Testis (tissue), 3 donors: ENCODE data around the gene SMCP. TPM values are rescaled to one million over a fixed set of nuclear protein-coding genes. Genes with fewer than 3 reads are reported as not detected.

Source experiments
- DNase-seq: peaks from one replicate; pipeline ENCODE4 v3.0.0-alpha.2; 2019
- H3K27ac ChIP-seq, 2 donors: fragments of 200-600 bp; sonication (generic); one replicate each; pipeline ENCODE4 v1.5.1; 2019
- H3K27me3 ChIP-seq: fragments of 200-600 bp; sonication (generic); one replicate; pipeline ENCODE4 v1.5.1; 2019
- H3K36me3 ChIP-seq: fragments of 200-600 bp; sonication (generic); one replicate; pipeline ENCODE4 v1.5.1; 2017; ENCODE audit warnings: low read depth; ENCODE audit errors: missing control alignments
- H3K4me1 ChIP-seq: fragments of 200-600 bp; sonication (generic); one replicate; pipeline ENCODE4 v1.5.1; 2019
- H3K4me3 ChIP-seq, 2 donors: fragments of 200-600 bp; sonication (generic); one replicate each; pipeline ENCODE4 v1.5.1; 2017 to 2019
- H3K9me3 ChIP-seq: fragments of 200-600 bp; sonication (generic); one replicate; pipeline ENCODE4 v1.5.1; 2017
- POLR2A ChIP-seq: fragments of 450-650 bp; IDR thresholded peaks from one replicate; pipeline ENCODE4 v1.6.1; 2017; ENCODE audit warnings: antibody characterized with exemption, mild to moderate bottlenecking, moderate library complexity
- WGBS, 2 donors: methylation state at CpG; one replicate each; pipeline ENCODE4 v1.1.5; 2018; 5-methylcytosine and 5-hydroxymethylcytosine counted together
- intact Hi-C: fragments of 100-400 bp; cut with DNase I; formaldehyde crosslinking; loops from one replicate; pipeline ENCODE4 v1.15.1; 2023; ENCODE audit warnings: low total_unique reads
- polyA plus RNA-seq: library from polyadenylated mRNA; stranded (reverse); fragments of 350-450 nt; fragmentation: Illumina TruSeq; extraction: RNeasy Lipid Tissue Mini Kit (QIAGEN cat#74804); gene quantifications from one replicate; pipeline ENCODE4 v1.2.3, GENCODE V29; 2014; ENCODE audit warnings: low read depth, low replicate concordance; ENCODE audit not compliant: insufficient read depth
- total RNA-seq, 2 donors: library from RNA; depleted of rRNA; stranded (reverse); fragments of >200 nt; gene quantifications; one replicate each; pipeline ENCODE4 v1.2.3, GENCODE V29; 2016
- TF ChIP-seq, protein P1 (sequence below), 3 experiments: fragments of 450-650 bp in 2 of 3; fragments of 200-600 bp in 1 of 3; sonication (generic) in 1 of 3; IDR thresholded peaks; one replicate each; pipeline ENCODE4 v1.5.1; 2016 to 2019; ENCODE audit warnings: antibody characterized with exemption in 3 of 3, mild to moderate bottlenecking in 2 of 3, moderate library complexity in 1 of 3

The SMCP gene
- total and polyA plus RNA-seq, 3 donors from 2014 or later = 249 to 786 (median 724) TPM

DNA sequence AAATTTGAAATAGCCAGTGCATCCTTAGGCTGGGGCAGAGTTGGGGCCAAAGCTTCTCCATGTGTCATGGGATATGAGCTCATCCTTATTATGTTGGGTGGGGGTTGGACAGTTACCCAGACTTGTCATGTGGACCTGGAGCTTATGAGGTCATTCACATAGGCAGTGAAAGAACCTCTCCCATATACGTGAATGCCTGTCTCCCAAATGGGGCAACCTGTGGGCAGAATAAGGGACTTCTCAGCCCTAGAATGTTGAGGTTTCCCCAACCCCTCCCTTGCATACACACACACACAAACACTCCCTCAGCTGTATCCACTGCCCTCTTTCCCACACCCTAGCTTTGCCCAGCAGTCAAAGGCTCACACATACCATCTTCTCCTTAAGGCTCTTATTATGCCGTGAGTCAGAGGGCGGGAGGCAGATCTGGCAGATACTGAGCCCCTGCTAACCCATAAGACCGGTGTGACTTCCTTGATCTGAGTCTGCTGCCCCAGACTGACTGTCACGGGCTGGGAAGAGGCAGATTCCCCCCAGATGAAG is 28.0 kb downstream of the SMCP start:
- H3K9me3 ChIP-seq = no peaks in the 10 kb centered on the region
- H3K36me3 ChIP-seq = no peaks in the 10 kb centered on the region
- no peak overlapping the region for H3K4me3 ChIP-seq
- 73 to 83% methylated on average over 1 to 5 of the region's 5 CpGs for WGBS, 2 donors
- TF ChIP-seq, protein P1, sequence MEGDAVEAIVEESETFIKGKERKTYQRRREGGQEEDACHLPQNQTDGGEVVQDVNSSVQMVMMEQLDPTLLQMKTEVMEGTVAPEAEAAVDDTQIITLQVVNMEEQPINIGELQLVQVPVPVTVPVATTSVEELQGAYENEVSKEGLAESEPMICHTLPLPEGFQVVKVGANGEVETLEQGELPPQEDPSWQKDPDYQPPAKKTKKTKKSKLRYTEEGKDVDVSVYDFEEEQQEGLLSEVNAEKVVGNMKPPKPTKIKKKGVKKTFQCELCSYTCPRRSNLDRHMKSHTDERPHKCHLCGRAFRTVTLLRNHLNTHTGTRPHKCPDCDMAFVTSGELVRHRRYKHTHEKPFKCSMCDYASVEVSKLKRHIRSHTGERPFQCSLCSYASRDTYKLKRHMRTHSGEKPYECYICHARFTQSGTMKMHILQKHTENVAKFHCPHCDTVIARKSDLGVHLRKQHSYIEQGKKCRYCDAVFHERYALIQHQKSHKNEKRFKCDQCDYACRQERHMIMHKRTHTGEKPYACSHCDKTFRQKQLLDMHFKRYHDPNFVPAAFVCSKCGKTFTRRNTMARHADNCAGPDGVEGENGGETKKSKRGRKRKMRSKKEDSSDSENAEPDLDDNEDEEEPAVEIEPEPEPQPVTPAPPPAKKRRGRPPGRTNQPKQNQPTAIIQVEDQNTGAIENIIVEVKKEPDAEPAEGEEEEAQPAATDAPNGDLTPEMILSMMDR (IDR thresholded peaks at IDR 0.05) = no peak
- TF ChIP-seq POLR2A = no peak
- H3K27ac ChIP-seq = no peak overlapping the region
- intact Hi-C loops = no loop called here
- no peak for DNase-seq
- no peaks in the 10 kb centered on the region for H3K4me1 ChIP-seq
- H3K27me3 ChIP-seq = no peaks in the 10 kb centered on the region

DNA sequence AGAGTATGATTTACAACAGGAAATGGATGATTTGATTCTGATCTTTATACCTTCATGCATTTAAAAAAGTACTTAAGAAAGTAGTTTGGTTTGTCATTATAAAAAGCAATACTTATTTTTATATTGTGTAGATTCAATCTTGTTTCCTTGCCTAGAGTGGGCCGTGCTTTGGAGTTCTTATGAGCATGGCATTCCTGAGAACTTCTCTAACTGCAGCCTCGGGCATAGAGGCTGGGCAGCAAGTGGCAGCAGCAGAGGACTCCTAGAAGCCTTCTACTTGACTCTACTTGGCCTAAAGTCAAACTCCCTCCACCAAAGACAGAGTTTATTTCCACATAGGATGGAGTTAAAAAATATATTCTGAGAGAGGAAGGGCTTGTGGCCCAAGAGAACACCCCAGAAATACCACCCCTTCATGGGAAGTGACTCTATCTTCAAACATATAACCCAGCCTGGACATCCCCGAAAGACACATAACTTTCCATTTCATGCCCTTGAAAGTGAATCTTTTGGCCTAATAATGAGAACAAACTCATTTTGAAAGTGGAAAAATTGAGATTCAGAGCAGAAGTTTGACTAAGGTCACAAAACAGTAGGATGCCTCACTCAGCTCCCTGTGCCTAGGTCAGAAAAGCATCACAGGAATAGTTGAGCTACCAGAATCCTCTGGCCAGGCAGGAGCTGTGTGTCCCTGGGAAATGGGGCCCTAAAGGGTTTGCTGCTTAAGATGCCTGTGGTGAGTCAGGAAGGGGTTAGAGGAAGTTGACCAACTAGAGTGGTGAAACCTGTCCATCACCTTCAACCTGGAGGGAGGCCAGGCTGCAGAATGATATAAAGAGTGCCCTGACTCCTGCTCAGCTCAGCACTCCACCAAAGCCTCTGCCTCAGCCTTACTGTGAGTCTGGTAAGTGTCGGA is 29.8 kb downstream of the SMCP start, which contains the start of gene IVL:
Gene IVL (plus strand): TSS at position 861 of the 916 bp plus-strand sequence. CDS start 1,252 bp downstream, outside the sequence.
- WGBS, 2 donors = 80 to 82% methylated on average over 4 of the region's 4 CpGs
- no peaks in the 10 kb centered on the region for H3K27me3 ChIP-seq
- no peak for TF ChIP-seq POLR2A
- TF ChIP-seq, protein P1 (IDR thresholded peaks at IDR 0.05) = no peak
- H3K36me3 ChIP-seq = no peaks in the 10 kb centered on the region
- no peak within 1 kb of the TSS for H3K4me3 ChIP-seq
- intact Hi-C loops = no loop called here
- no peak within 1 kb of the TSS for H3K27ac ChIP-seq
- H3K9me3 ChIP-seq = no peaks in the 10 kb centered on the region
- no peaks in the 10 kb centered on the region for H3K4me1 ChIP-seq
- DNase-seq = no peak

DNA sequence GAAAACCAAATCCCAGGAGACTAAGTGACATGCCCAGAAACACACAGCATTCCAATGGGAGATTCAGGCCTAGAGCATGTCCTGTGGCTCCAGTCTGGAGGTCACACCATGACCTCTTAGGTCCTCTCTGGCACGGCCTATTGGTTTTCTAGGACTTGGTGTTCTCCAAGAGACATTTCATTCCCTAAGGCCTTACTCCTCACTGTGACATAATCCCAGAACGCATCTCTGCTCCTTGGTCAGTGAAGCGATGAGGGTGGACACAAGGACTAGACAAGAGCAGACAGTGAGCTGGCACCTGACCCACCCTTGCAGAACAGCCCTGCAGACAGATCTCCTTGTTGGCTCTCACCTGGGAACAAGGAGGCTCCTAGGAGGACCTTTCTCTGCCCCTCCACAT is 31.1 kb downstream of the SMCP start:
- 88 to 93% methylated on average over 3 of the region's 3 CpGs for WGBS, 2 donors
- H3K36me3 ChIP-seq = no peaks in the 10 kb centered on the region
- H3K27ac ChIP-seq = no peak overlapping the region
- H3K27me3 ChIP-seq = no peaks in the 10 kb centered on the region
- H3K4me3 ChIP-seq = no peak overlapping the region
- no peaks in the 10 kb centered on the region for H3K4me1 ChIP-seq
- intact Hi-C loops = no loop called here
- no peak for DNase-seq
- TF ChIP-seq, protein P1 (IDR thresholded peaks at IDR 0.05) = no peak
- TF ChIP-seq POLR2A = no peak
- H3K9me3 ChIP-seq = no peaks in the 10 kb centered on the region

DNA sequence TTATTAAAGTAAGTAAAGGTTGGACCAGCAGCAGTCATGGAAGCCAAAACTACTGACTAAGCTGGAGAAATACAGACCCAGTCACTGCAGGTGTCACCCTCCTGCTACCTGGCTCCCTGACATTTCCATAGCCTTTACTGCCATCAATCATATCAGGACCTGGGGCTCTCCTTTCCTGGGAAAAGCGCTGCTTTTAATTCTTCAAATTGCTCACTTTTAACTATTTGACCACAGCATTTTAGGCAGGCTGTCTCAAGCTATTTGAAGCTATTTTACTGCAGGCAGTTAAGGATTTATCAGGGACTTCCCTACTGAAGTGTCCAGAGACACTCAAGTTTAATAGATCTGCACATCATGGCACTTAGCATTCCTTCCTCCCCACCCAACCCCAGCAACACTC is 34.3 kb downstream of the SMCP start:
- no peak for DNase-seq
- H3K4me1 ChIP-seq = no peaks in the 10 kb centered on the region
- H3K4me3 ChIP-seq = no peak overlapping the region
- WGBS, 2 donors = 66 to 80% methylated on average over 1 of the region's 1 CpG
- intact Hi-C loops = no loop called here
- no peaks in the 10 kb centered on the region for H3K36me3 ChIP-seq
- TF ChIP-seq, protein P1 (IDR thresholded peaks at IDR 0.05) = no peak
- TF ChIP-seq POLR2A = no peak
- H3K27ac ChIP-seq = no peak overlapping the region
- no peaks in the 10 kb centered on the region for H3K9me3 ChIP-seq
- H3K27me3 ChIP-seq = no peaks in the 10 kb centered on the region
